Endothelial cell of umbilical vein (primary cell): ENCODE results near the gene CBFA2T3. TPM values are rescaled to one million over a fixed set of nuclear protein-coding genes. Genes with fewer than 3 reads are reported as not detected.

Experiments used
- BruUV-seq: library from RNA; stranded (reverse); fragments of 400-500 nt; replicated peaks from 2 replicates; lab custom pipeline; 2021; lab: Mats Ljungman, UMichigan
- CTCF ChIA-PET: fragments of 300-600, 350-600 bp; sonication (Branson Sonifier 250); formaldehyde crosslinking; loops from one replicate; lab custom pipeline; 2021; ENCODE audit warnings: antibody characterized with exemption, inconsistent platforms; lab: Charles Lee
- POLR2A ChIA-PET: fragments of 300-600, 350-600 bp; sonication (Branson Sonifier 250); formaldehyde crosslinking; loops from one replicate; lab custom pipeline; 2021; ENCODE audit warnings: antibody characterized with exemption, inconsistent platforms; lab: Charles Lee
- DNase-seq: peaks from one replicate; pipeline ENCODE4 v3.0.0-alpha.2; 2011; ENCODE audit warnings: low read depth, low spot score
- FAIRE-seq: peaks from 2 replicates; lab custom pipeline; 2011; peaks lifted over from hg19 to GRCh38; lab: Jason Lieb, UNC
- H2AFZ ChIP-seq: 2 replicates; pipeline ENCODE4 v1.6.0; 2012; ENCODE audit warnings: low read depth, low read length, control low read depth, inconsistent platforms
- H3K27ac ChIP-seq: 2 replicates; pipeline ENCODE4 v1.5.1; 2011; ENCODE audit warnings: low read depth, mild to moderate bottlenecking, control low read depth, low read length, moderate library complexity; ENCODE audit not compliant: insufficient read depth
- H3K27me3 ChIP-seq, 2 experiments: 2 replicates each; pipeline versions ENCODE4 v1.6.0 to v1.6.1; 2011; ENCODE audit warnings: low read length in 2 of 2, mixed read lengths in 1 of 2; ENCODE audit not compliant: control insufficient read depth in 2 of 2, insufficient read depth in 2 of 2
- H3K36me3 ChIP-seq, 2 experiments: 2 replicates in 1 of 2; 3 replicates in 1 of 2; pipeline ENCODE4 v1.5.1; 2011; ENCODE audit warnings: low read length in 2 of 2, mild to moderate bottlenecking in 1 of 2, moderate library complexity in 1 of 2; ENCODE audit not compliant: control insufficient read depth in 2 of 2, insufficient read depth in 2 of 2; ENCODE audit errors: extremely low read depth in 1 of 2
- H3K4me1 ChIP-seq: 3 replicates; pipeline ENCODE4 v1.5.1; 2011; ENCODE audit warnings: mild to moderate bottlenecking, low read length; ENCODE audit not compliant: control insufficient read depth, insufficient read depth; ENCODE audit errors: extremely low read depth
- H3K4me2 ChIP-seq: 2 replicates; pipeline ENCODE4 v1.6.1; 2011; ENCODE audit warnings: low read length, control low read depth, mixed read lengths; ENCODE audit not compliant: insufficient read depth
- H3K4me3 ChIP-seq, 3 experiments: fragments of 200-600 bp in 1 of 3; sonication (generic), shearing (Covaris generic) in 1 of 3; replicated peaks in 1 of 3; 2 replicates each; pipeline ENCODE4 v1.5.1; 2011 to 2016; ENCODE audit warnings: control low read depth in 3 of 3, low read length in 3 of 3, mild to moderate bottlenecking in 2 of 3, inconsistent platforms in 1 of 3, low read depth in 1 of 3, moderate library complexity in 1 of 3; ENCODE audit not compliant: insufficient read depth in 1 of 3
- H3K79me2 ChIP-seq: 2 replicates; pipeline ENCODE4 v1.6.0; 2012; ENCODE audit warnings: low read length, inconsistent platforms; ENCODE audit not compliant: control insufficient read depth, insufficient read depth
- H3K9ac ChIP-seq: replicated peaks from 2 replicates; pipeline ENCODE3; 2011; ENCODE audit warnings: low read length, control low read depth; ENCODE audit not compliant: insufficient read depth; ENCODE audit errors: extremely low read depth
- H3K9me1 ChIP-seq: replicated peaks from 3 replicates; pipeline ENCODE4 v1.6.0; 2011; ENCODE audit warnings: mild to moderate bottlenecking, low read length; ENCODE audit not compliant: control insufficient read depth, insufficient read depth; ENCODE audit errors: extremely low read depth
- H3K9me3 ChIP-seq: replicated peaks from 2 replicates; pipeline ENCODE4 v1.5.1; 2012; ENCODE audit warnings: low read length, inconsistent platforms; ENCODE audit not compliant: control insufficient read depth, insufficient read depth
- H4K20me1 ChIP-seq: replicated peaks from 2 replicates; pipeline ENCODE3; 2011; ENCODE audit warnings: mild to moderate bottlenecking, low read length; ENCODE audit not compliant: control insufficient read depth, insufficient read depth; ENCODE audit errors: extremely low read depth
- EZH2 ChIP-seq: IDR thresholded peaks from 2 replicates; pipeline ENCODE4 v1.6.1; 2012; ENCODE audit warnings: borderline replicate concordance, low read depth, mild to moderate bottlenecking, moderate library complexity, low read length, inconsistent platforms; ENCODE audit not compliant: severe bottlenecking
- FOS ChIP-seq: IDR thresholded peaks from 2 replicates; pipeline ENCODE4 v1.6.1; 2011; ENCODE audit warnings: mild to moderate bottlenecking, low read length, moderate library complexity, borderline replicate concordance; ENCODE audit not compliant: insufficient read depth
- GATA2 ChIP-seq: IDR thresholded peaks from 2 replicates; pipeline ENCODE4 v1.7.0; 2011; ENCODE audit warnings: low read depth, mild to moderate bottlenecking, moderate library complexity, mixed read lengths, low read length; ENCODE audit not compliant: insufficient read length, insufficient read depth
- JUN ChIP-seq: IDR thresholded peaks from 2 replicates; pipeline ENCODE4 v1.6.1; 2011; ENCODE audit warnings: borderline replicate concordance, low read depth; ENCODE audit not compliant: insufficient read length, insufficient read depth
- dilution Hi-C: fragments of 300-500 bp; cut with MboI; formaldehyde crosslinking; loops from one replicate; pipeline ENCODE4 v1.15.0; 2019; ENCODE audit warnings: low sequenced_read_pairs; ENCODE audit not compliant: extremely low pct_ligation_motif_present
- intact Hi-C: fragments of 100-400 bp; cut with micrococcal nuclease; formaldehyde crosslinking; loops from one replicate; pipeline ENCODE4 v1.10.0; 2022
- polyA plus RNA-seq, 4 experiments: library from polyadenylated mRNA; depleted of rRNA in 3 of 4; stranded (reverse) in 3 of 4; unstranded in 1 of 4; fragments of >200 nt; gene quantifications; 2 replicates each; pipeline versions ENCODE4 v1.2.1 to v1.2.3, GENCODE V29; 2011 to 2012; ENCODE audit warnings: missing spikeins in 1 of 4
- total RNA-seq: library from RNA; stranded (reverse); gene quantifications from 2 replicates; pipeline ENCODE4 v1.2.3, GENCODE V29; 2021
- TF ChIP-seq, protein P1 (sequence below): IDR thresholded peaks from 2 replicates; pipeline ENCODE4 v1.6.1; 2011; ENCODE audit not compliant: insufficient read depth, insufficient read length

The CBFA2T3 gene
- total and polyA plus RNA-seq, 2 donors (not counting 3 experiments of a cell fraction or from before 2014, with no cell fraction given) = not detected

DNA sequence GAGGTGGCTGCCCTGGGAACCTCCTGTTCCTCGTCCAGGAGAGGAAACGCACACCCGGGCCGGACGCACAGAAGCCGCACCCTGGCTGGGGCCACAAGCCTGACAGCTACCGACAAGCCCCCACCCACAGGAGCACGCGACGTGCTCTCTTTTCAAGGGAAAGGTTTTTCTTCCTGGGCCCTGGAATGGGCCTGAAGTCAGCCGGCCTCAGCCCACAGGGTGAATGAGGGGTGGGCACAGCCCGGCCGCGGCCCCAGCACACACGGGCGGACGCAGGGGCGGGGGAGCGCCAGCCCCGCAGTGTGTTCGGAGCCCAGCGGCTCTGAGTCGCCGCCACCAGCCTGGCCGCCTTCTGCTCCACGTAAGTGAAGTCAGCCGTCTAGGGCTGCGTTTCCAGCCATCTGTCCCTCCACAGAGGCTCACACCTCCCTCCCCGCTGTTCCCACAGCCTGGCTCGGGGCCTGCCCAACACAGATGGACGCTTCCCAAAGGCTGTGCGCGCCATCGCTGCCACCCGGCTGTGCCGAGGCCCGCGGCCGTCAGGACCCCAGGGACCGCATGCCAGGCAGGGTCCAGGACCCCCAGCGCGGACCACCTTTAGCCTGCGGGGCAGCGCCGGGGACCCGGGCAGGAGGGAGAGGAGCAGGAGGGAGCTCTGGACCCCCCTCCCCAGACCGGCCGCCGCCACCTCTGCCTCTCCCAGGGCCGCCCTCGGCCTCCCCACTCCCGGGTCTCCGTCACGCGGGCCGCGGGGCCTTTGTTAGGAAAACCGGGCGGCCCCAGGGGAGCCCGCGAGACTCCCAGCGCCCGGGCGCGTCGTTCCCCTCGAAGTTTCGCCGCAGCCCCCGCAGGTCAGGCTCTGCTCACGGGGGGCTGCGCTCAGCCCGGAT is 36.8 kb downstream of the CBFA2T3 start:
- POLR2A ChIA-PET = no interaction called here
- peak; percentile 97 for TF ChIP-seq EZH2
- TF ChIP-seq, protein P1, sequence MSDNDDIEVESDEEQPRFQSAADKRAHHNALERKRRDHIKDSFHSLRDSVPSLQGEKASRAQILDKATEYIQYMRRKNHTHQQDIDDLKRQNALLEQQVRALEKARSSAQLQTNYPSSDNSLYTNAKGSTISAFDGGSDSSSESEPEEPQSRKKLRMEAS = no peak
- intact Hi-C loops = loop anchor here (2.0 to 5.0 kb wide), 4 partner anchors 19 to 347 kb away; partner anchors contain the start of gene ZNF778
- CTCF ChIA-PET = interaction anchor here (1.4 kb wide), 1 partner anchor 276 kb away, joined by 9 read pairs; no protein-coding TSS in a partner anchor
- BruUV-seq = no TSS peak
- FAIRE-seq (no peak), DNase-seq (no peak)
- H3K9me1 ChIP-seq = no peaks in the 10 kb centered on the region
- no peak overlapping the region for H3K4me3 ChIP-seq
- no peak overlapping the region for H3K27ac ChIP-seq
- no peak overlapping the region for H3K9ac ChIP-seq
- no peaks in the 10 kb centered on the region for H3K9me3 ChIP-seq
- no peaks in the 10 kb centered on the region for H4K20me1 ChIP-seq
- dilution Hi-C loops = no loop called here
- no peaks in the 10 kb centered on the region for H3K4me1 ChIP-seq
- no peak overlapping the region for H3K4me2 ChIP-seq
- H3K36me3 ChIP-seq = no peaks in the 10 kb centered on the region
- H3K79me2 ChIP-seq = no peaks in the 10 kb centered on the region
- no peak overlapping the region for H2AFZ ChIP-seq
- H3K27me3 ChIP-seq = peaks cover 32 to 45% of the 10 kb centered on the region in 2 experiments

DNA sequence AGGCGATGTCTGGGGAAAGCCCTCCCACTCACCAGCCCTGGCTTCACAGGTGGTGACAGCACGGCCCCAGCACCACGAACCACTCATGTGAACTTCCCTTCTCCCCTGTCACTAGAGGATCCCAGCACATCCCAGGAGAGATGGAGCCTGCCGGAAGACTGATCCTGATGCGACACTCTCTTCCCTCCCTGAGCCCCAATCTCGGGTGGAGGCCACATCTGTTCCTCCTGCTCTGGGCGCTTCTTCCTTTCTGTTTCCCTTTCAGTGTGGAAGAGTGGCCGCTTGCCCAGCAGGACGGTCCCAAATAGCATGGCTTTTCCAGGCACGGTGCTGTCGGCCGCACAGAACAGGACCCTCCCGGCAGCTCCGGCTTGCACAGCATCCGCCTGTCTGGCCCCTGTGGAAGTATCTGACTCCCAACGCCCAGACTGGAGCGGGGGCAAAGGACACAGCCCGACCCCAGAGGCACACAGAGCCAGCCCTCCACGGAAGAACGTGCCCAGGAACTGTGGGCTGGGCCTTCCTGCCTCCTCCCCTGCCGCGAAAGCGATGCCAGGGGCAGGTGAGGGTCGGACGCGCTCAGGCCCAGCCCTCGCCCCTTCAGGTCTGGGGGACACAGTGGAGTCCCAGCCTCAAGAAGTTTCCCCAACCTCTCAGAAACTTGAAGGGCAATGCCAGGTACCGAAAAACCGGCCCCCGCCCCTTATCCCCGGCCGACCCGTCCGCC is 37.6 kb downstream of the CBFA2T3 start:
- Histone ChIP-seq H3K4me2 (no peak overlapping the region), H3K9me1 (no peaks in the 10 kb centered on the region), H3K79me2 (no peaks in the 10 kb centered on the region), H3K27me3 (peaks cover 32 to 45% of the 10 kb centered on the region in 2 experiments), H2AFZ (no peak overlapping the region), H3K9me3 (no peaks in the 10 kb centered on the region), H3K4me3 (no peak overlapping the region), H3K4me1 (no peaks in the 10 kb centered on the region), H3K36me3 (no peaks in the 10 kb centered on the region), H4K20me1 (no peaks in the 10 kb centered on the region), H3K27ac (no peak overlapping the region), H3K9ac (no peak overlapping the region)
- no TSS peak for BruUV-seq
- intact Hi-C loops = no loop called here
- ChIA-PET POLR2A (no interaction called here), CTCF (no interaction called here)
- peak; percentile 39 for TF ChIP-seq EZH2
- TF ChIP-seq GATA2 = no peak
- TF ChIP-seq JUN = no peak
- TF ChIP-seq, protein P1 = no peak
- TF ChIP-seq FOS = no peak
- dilution Hi-C loops = no loop called here
- FAIRE-seq (no peak), DNase-seq (no peak)
